Stimulated activated memory B cell treated with anti-CD40 and anti-IgM and Interleukin-4, amounts not matched to agents 10 μg/mL and 1 μg/mL and 100 μg/mL, for 72 hours (primary cell): ENCODE measurements around the gene FILIP1L.

Experiments
- ATAC-seq: fragments of 150-1000 bp; cut with Tn5 transposase; 2 replicates; pipeline ENCODE4 v1.10.0; 2021
- H3K27ac Mint-ChIP-seq: one replicate; pipeline ENCODE4 v1.8.0; 2022; ENCODE audit warnings: mild to moderate bottlenecking, mixed read lengths
- H3K27me3 Mint-ChIP-seq: one replicate; pipeline ENCODE4 v1.8.0; 2022; ENCODE audit warnings: mixed read lengths
- H3K36me3 Mint-ChIP-seq: one replicate; pipeline ENCODE4 v1.8.0; 2022; ENCODE audit warnings: mixed read lengths
- H3K4me1 Mint-ChIP-seq: one replicate; pipeline ENCODE4 v1.8.0; 2022; ENCODE audit warnings: mixed read lengths
- H3K4me3 Mint-ChIP-seq: one replicate; pipeline ENCODE4 v1.8.0; 2022; ENCODE audit warnings: mild to moderate bottlenecking, moderate library complexity, mixed read lengths
- H3K9me3 Mint-ChIP-seq: one replicate; pipeline ENCODE4 v1.8.0; 2022; ENCODE audit warnings: mixed read lengths

The FILIP1L gene

GRCh38 chr3:99984668-99985067, 129.6 kb downstream of the FILIP1L start:
- Mint-ChIP-seq H3K27ac (no peak overlapping the region), H3K27me3 (no peaks in the 10 kb centered on the region), H3K4me3 (no peak overlapping the region), H3K9me3 (no peaks in the 10 kb centered on the region), H3K4me1 (no peaks in the 10 kb centered on the region), H3K36me3 (peaks cover 6% of the 10 kb centered on the region)
- ATAC-seq, result no peak

GRCh38 chr3:99984139-99984538, 130.2 kb downstream of the FILIP1L start:
- Mint-ChIP-seq H3K4me1 (no peaks in the 10 kb centered on the region), H3K27me3 (no peaks in the 10 kb centered on the region), H3K4me3 (no peak overlapping the region), H3K9me3 (no peaks in the 10 kb centered on the region), H3K36me3 (peaks cover 6% of the 10 kb centered on the region), H3K27ac (no peak overlapping the region)
- no peak for ATAC-seq

- no peak for ATAC-seq
- H3K4me1 Mint-ChIP-seq, result no peaks in the 10 kb centered on the region
- no peak overlapping the region for H3K27ac Mint-ChIP-seq
- no peak overlapping the region for H3K4me3 Mint-ChIP-seq
- H3K27me3 Mint-ChIP-seq, result no peaks in the 10 kb centered on the region
- H3K9me3 Mint-ChIP-seq, result no peaks in the 10 kb centered on the region
- H3K36me3 Mint-ChIP-seq, result peaks cover 12% of the 10 kb centered on the region
Measured at GRCh38 chr3:99982650-99983049, 131.7 kb downstream of the FILIP1L start.

- no peaks in the 10 kb centered on the region for H3K9me3 Mint-ChIP-seq
- ATAC-seq, result no peak
- peaks cover 16% of the 10 kb centered on the region for H3K36me3 Mint-ChIP-seq
- H3K4me1 Mint-ChIP-seq, result no peaks in the 10 kb centered on the region
- H3K27me3 Mint-ChIP-seq, result no peaks in the 10 kb centered on the region
- H3K27ac Mint-ChIP-seq, result no peak overlapping the region
- no peak overlapping the region for H3K4me3 Mint-ChIP-seq
Measured at GRCh38 chr3:99981138-99981537, 133.2 kb downstream of the FILIP1L start.

GRCh38 chr3:99980606-99981005, 133.7 kb downstream of the FILIP1L start:
- H3K4me1 Mint-ChIP-seq, result no peaks in the 10 kb centered on the region
- no peak for ATAC-seq
- H3K36me3 Mint-ChIP-seq, result peaks cover 15% of the 10 kb centered on the region
- H3K27me3 Mint-ChIP-seq, result no peaks in the 10 kb centered on the region
- no peaks in the 10 kb centered on the region for H3K9me3 Mint-ChIP-seq
- H3K27ac Mint-ChIP-seq, result no peak overlapping the region
- H3K4me3 Mint-ChIP-seq, result no peak overlapping the region

- no peak for ATAC-seq
- H3K27ac Mint-ChIP-seq, result no peak overlapping the region
Measured at GRCh38 chr3:99978221-99978620, 136.1 kb downstream of the FILIP1L start.

GRCh38 chr3:99976584-99976983, 137.7 kb downstream of the FILIP1L start:
- Mint-ChIP-seq H3K27ac (no peak overlapping the region), H3K4me3 (no peak overlapping the region), H3K4me1 (no peaks in the 10 kb centered on the region), H3K9me3 (no peaks in the 10 kb centered on the region), H3K27me3 (no peaks in the 10 kb centered on the region), H3K36me3 (peaks cover 15% of the 10 kb centered on the region)
- no peak for ATAC-seq

More at GRCh38 chr3:99978221-99978620, 136.1 kb downstream of the FILIP1L start:
- Mint-ChIP-seq H3K9me3 (no peaks in the 10 kb centered on the region), H3K4me1 (no peaks in the 10 kb centered on the region), H3K36me3 (peaks cover 15% of the 10 kb centered on the region), H3K4me3 (no peak overlapping the region), H3K27me3 (no peaks in the 10 kb centered on the region)

- H3K9me3 Mint-ChIP-seq, result no peaks in the 10 kb centered on the region
- no peak for ATAC-seq
- H3K36me3 Mint-ChIP-seq, result peaks cover 15% of the 10 kb centered on the region
- H3K27me3 Mint-ChIP-seq, result no peaks in the 10 kb centered on the region
- H3K27ac Mint-ChIP-seq, result no peak overlapping the region
- no peaks in the 10 kb centered on the region for H3K4me1 Mint-ChIP-seq
- H3K4me3 Mint-ChIP-seq, result no peak overlapping the region
Measured at GRCh38 chr3:99974989-99975388, 139.3 kb downstream of the FILIP1L start.

GRCh38 chr3:99972380-99973104, 141.8 kb downstream of the FILIP1L start:
- peaks cover 13% of the 10 kb centered on the region for H3K36me3 Mint-ChIP-seq
- no peaks in the 10 kb centered on the region for H3K9me3 Mint-ChIP-seq
- no peak for ATAC-seq
- peaks cover 16% of the 10 kb centered on the region for H3K4me1 Mint-ChIP-seq
- no peak overlapping the region for H3K27ac Mint-ChIP-seq
- H3K27me3 Mint-ChIP-seq, result no peaks in the 10 kb centered on the region
- H3K4me3 Mint-ChIP-seq, result no peak overlapping the region

GRCh38 chr3:99971761-99972160, 142.5 kb downstream of the FILIP1L start:
- Mint-ChIP-seq H3K36me3 (peaks cover 6% of the 10 kb centered on the region), H3K27me3 (no peaks in the 10 kb centered on the region), H3K4me1 (peaks cover 16% of the 10 kb centered on the region), H3K4me3 (no peak overlapping the region), H3K9me3 (no peaks in the 10 kb centered on the region), H3K27ac (no peak overlapping the region)
- ATAC-seq, result no peak

- peak; percentile 71 for ATAC-seq
- Mint-ChIP-seq H3K9me3 (no peaks in the 10 kb centered on the region), H3K27ac (no peak overlapping the region), H3K27me3 (no peaks in the 10 kb centered on the region), H3K36me3 (peaks cover 4% of the 10 kb centered on the region), H3K4me1 (peaks cover 16% of the 10 kb centered on the region), H3K4me3 (no peak overlapping the region)
Measured at GRCh38 chr3:99970198-99970597, 144.1 kb downstream of the FILIP1L start.

GRCh38 chr3:99969136-99969535, 145.2 kb downstream of the FILIP1L start:
- H3K27me3 Mint-ChIP-seq, result no peaks in the 10 kb centered on the region
- no peak overlapping the region for H3K27ac Mint-ChIP-seq
- ATAC-seq, result no peak
- H3K4me1 Mint-ChIP-seq, result peaks cover 16% of the 10 kb centered on the region
- H3K9me3 Mint-ChIP-seq, result no peaks in the 10 kb centered on the region
- peaks cover 4% of the 10 kb centered on the region for H3K36me3 Mint-ChIP-seq
- H3K4me3 Mint-ChIP-seq, result no peak overlapping the region

GRCh38 chr3:99967796-99968195, 146.5 kb downstream of the FILIP1L start:
- H3K4me3 Mint-ChIP-seq, result no peak overlapping the region
- peaks cover 16% of the 10 kb centered on the region for H3K4me1 Mint-ChIP-seq
- no peak for ATAC-seq
- peaks cover 11% of the 10 kb centered on the region for H3K36me3 Mint-ChIP-seq
- H3K27me3 Mint-ChIP-seq, result no peaks in the 10 kb centered on the region
- no peaks in the 10 kb centered on the region for H3K9me3 Mint-ChIP-seq
- H3K27ac Mint-ChIP-seq, result no peak overlapping the region

- Mint-ChIP-seq H3K27ac (no peak overlapping the region), H3K4me1 (peaks cover 16% of the 10 kb centered on the region), H3K4me3 (no peak overlapping the region), H3K36me3 (peaks cover 11% of the 10 kb centered on the region), H3K9me3 (no peaks in the 10 kb centered on the region), H3K27me3 (no peaks in the 10 kb centered on the region)
- no peak for ATAC-seq
Measured at GRCh38 chr3:99966662-99967416, 147.5 kb downstream of the FILIP1L start.

GRCh38 chr3:99965681-99966408, 148.5 kb downstream of the FILIP1L start:
- no peaks in the 10 kb centered on the region for H3K9me3 Mint-ChIP-seq
- no peak overlapping the region for H3K27ac Mint-ChIP-seq
- peaks cover 11% of the 10 kb centered on the region for H3K36me3 Mint-ChIP-seq
- no peaks in the 10 kb centered on the region for H3K27me3 Mint-ChIP-seq
- no peak for ATAC-seq
- H3K4me3 Mint-ChIP-seq, result no peak overlapping the region
- peaks cover 16% of the 10 kb centered on the region for H3K4me1 Mint-ChIP-seq
